Inferior parietal cortex (tissue), 1 donor: ENCODE results near the gene VAV2.

Experiments used
- DNase-seq: peaks from one replicate; pipeline ENCODE4 v3.0.0-alpha.2; 2016; ENCODE audit errors: extremely low spot score

The VAV2 gene

DNA sequence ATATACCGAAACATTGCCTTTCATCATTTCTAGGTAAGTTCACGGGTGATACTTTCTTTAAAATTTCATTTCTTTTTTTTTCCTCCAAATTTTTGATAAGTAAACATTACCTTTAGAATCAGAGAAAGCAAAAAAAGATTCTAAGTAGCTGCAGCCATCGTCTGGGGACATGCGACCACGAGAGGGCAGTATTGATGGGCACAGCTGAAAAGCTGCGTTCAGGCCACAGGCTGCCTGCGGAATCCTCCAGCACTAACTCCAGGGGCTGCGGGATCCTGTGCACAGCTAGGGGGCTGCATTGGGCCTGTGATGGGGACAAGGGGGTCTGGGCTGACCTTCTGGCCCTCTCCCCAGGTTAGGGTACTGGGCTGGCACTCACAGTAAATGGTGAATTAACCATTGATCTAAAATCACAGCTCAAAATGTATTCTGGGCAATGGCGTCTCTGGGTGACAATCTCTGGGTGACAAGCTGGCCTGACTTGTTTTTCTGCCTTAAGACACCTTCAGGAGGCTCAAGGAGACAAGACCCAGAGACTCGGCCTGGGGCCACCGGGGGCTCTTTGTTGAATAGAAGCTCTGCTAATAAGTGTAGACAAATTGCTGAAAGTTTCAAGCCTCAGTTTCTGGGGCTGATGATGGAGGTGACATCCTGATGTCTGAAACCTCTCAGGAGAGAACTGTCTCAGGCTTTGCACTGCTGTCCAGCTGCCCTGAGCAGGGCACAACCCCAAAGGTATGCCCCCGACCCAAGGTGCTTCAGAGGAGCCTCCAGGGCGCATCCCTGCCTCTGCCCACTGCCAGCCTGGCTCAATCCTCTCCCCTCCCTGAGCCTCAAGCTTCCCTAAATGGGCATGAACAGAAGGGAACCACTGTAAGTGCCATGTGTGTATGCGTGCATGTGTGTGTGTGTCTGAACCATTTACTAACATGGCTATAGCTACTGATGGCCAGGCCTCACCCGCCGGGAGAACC lies 209.7 kb downstream of the VAV2 start:
- peak; percentile 81 for DNase-seq

DNA sequence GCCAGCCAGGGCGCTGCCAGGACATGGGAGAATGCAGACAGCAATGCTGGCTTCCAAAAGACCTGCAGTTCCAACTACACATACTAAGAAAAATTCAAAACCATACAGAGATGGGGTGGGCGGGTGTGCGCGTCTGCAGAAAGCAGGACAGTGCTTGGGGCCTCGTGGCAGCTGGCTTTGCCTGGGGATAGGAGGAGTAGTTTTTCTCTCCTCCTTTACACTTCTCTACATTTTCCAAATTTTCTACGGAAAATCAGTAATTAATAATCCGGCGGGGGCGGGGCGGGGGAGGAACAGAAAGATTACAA lies 210.3 kb downstream of the VAV2 start:
- no peak for DNase-seq

DNA sequence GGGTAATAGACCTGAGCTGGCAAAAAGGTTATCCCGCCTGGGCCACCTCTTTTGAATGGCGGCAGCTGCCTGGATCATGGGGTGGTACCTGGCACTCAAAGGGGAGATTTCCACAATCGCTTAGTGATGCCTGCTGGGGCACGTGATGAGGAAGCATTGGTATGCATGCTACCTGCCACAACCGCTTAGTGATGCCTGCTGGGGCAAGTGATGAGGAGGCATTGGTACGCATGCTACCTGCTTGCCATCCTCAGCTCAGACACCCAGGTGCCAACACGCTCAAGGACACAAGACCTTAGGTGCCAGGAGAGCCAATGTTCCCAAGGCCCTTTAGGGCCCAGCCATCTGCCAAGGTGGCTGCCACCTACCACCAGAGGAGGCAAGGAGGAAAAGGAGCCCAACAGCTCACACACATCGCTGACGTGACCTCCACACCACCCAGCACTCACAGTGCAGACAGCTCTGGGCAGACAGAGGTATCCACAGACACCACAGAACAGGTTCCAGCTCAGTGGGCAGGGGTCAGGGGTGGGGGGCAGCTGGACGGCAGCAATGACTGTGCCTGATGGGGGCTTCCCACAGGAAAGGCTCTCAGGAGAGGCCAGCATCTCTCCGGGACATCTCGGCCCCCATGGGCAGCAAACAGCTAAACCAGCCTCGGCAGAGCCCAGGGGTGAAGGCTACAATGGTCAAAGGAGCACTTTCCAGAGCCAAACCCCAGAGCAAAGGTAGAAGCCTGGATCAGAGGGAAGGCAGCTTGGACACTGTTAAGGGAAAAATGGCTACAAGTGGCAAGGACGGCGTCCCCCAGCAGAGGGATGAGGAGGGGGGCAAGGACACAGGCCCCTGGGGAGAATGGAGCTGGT lies 210.9 kb downstream of the VAV2 start:
- no peak for DNase-seq

DNA sequence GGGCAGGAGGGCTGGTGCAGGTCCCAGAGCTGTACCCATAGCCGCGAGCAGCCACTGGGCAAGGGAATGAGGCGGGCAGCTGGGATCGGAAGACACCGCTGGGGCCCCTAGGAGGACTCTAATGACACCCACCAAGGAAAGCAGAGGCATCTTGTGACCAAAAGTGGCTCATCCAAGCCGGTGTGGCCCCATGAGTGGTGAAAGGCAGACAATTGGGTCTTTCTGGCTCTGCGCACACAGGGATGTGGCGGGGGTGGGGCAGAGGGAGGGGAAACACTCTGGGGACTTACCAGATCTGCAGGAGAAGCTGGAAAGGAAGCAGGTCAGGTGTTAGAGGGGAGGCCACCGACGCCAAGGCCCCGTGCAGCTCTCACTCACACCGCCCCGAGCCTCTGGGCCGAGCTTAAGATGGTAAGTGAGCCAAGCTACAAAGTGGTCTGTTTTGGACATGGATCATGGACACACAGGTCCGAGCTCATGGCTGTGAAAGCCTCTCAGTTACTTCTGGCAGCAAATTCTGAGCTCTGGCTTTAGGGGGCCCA lies 211.6 kb downstream of the VAV2 start:
- DNase-seq = no peak

DNA sequence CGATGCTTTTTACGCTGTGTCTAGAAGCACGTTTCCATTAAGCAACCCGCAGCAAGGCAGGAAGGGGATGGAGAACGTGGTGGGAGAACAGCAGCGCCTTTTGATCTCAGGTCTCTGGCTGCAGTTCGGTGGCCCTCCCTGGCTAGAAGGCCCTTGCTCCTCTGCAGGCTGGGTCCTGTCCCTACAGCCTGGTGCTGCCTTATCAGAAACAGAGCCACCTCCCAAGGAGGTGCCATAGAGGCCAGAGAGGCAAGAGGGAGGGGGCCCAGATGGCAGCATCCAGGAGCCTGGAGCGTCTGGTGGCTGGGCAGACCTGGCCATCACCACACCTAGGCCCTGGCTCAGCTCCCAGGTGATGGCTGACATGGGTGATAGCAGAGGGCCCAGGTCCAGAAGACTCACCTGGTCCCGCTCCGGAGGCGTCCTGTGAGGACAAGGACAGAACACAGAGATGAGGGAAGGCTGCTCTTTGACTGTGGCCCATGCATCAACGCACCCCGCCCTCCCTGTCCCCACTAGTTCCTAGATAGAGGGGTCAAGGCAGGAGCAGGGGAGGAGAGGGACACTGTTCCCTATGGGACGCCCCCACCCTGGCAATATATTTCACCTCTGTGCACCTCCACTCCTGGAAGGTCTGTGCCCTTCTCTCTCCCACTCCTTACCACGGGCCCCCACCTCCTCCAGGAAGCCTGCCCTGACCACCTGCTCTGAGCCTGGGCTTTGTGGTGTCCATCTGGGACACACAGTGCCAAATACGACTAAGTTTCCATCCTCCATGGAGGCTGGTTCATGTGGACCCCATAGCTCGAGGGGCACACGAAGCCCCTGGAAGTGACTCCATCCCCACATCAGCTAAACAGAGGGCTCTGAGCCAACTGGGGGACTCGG lies 212.4 kb downstream of the VAV2 start:
- no peak for DNase-seq

DNA sequence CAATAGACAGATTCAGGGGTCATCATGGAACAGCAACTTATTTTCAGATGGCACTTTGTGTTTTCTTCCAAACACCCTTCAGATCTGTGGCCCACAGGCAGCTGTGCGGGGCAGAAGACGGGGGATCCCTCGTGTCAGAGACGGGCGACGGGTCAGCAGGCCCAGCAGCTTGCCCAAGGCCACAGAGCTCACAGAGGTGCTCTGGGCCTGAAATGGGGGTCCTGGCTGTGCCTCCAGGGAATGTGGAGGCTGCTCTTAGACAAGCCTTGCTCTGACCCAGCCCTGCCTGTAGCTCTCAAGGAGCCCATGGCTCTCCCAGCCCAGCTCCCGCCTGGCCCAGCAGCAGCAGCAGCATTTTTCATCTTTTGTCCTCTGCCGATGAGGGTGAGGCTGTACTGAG lies 213.0 kb downstream of the VAV2 start:
- no peak for DNase-seq

DNA sequence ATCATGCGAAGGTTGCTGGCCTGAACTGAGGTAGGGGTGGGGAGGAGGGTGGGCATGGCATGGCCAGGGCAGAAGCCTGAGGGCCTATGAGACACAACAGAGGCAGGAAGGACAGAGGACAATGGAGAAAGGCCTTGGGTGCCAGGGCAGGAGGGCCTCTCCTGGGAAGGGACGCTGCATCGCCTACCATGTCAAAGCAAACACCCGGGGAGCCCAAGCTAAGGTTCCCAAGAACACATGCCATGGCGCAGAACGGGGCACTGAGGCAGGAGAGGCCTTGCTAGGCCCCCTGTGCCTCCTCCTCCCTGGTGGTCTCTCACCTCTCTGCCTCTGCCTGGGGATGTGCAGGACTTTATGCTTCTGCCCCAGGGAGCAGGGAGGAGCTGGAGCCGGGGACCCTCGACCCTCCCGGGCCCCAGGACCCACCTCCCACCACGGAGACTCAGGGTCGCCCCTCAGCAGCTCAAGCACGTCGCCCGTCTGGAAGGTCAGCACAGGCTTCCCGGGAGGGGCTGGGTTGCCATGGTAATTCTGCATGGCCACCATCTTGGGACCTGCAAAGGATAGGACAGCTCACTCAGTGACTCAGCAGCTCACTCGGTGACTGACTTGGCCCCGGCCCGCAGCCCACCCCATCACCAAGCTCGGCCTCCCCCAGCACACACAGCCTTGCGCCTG lies 213.6 kb downstream of the VAV2 start:
- DNase-seq = no peak

DNA sequence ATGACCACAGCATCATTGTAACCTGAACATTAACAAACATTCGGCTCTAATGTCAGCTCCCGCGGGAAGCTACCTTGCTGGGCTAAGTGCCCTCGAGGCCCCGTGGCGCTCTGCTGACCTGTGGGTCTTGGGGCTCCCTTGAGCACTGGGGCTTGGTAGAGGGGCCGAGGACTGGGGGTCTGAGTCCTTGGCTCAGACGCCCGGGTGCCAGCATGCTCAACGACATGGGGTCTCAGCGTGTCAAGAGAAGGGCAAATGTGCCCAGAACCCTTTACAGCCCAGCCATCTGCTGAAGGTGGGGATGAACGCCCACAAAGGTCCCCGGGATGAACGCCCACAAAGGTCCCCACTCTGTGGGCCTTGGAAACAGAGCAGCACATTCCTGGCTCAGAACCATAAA lies 214.3 kb downstream of the VAV2 start:
- no peak for DNase-seq

DNA sequence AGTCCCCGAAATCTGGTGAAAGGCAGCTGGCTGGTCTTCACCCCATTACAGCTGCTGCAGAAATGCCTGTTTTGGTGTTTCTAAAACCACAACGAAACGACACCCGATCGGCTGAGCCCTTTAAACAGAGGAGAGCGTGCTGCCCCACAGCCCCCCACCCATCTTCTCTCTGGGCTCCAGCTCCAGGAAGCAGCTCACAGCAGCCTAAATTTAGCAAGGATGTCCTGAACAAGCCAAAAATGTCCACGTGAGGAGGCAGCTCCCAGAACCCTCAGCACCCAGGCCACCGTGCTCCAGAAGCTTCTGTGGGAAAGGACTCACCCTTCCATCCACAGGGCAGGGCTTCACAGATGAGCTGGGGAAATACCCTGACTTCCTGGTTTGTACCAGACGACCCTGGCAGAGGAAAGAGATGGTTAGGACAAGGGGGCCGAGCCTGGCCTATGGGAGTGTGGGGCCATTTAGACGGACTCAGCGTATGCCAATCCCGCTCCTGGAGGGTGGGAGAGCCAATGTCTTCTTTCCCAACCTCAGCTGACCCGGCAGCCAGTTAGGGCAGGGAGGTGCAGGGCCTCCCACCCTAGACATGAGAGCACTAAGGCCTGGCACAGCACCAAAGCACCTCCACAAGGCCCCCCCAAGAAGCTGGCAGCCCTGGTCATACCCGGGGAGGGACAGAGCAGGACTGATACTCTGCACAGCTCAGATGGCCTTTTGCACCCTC lies 214.9 kb downstream of the VAV2 start:
- no peak for DNase-seq

DNA sequence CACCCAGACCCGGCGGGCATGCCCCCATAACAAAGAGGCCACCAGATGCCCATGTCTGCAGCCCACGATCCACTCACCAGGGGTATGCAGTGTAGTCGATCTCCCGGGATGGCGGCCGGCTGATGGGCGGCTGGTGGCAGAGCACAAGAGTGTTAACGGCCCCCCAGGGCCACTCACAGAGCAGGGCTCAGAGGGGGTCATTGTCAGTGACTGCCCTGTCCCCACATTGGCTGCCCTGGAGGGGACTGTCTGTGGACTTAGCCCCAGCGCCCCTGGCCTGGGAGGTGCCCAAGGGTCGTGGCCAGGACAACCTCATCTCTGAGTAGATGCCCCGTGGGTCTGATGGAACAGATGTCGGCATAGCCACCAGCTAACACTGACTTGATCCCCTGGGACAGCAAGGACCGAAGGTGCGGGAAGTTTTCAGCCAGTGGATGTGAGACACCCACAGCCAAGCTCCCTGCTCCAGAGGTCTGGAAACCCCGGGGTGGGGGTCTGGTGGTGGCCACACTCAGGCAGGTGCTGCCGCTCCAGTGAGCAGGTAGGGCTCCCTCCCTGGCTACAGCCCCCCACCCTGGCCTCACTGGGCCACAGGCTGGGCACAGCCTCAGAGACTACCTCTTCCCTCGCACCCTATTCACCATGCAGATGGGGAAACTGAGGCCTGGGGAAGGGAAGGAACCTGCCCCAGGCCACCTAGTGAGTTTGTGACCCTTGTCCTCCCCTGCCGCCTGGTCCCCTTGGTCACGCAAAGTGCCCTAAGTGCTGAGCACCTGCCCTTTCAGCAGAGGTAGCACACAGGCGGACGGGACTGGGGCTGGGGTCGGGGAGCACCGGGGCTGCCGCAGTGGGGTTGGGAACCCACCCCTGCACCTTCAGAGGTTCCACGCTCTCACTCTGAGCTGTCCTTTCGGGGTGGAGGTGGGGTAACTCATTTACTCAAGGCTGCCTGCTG lies 215.9 kb downstream of the VAV2 start:
- DNase-seq = no peak

DNA sequence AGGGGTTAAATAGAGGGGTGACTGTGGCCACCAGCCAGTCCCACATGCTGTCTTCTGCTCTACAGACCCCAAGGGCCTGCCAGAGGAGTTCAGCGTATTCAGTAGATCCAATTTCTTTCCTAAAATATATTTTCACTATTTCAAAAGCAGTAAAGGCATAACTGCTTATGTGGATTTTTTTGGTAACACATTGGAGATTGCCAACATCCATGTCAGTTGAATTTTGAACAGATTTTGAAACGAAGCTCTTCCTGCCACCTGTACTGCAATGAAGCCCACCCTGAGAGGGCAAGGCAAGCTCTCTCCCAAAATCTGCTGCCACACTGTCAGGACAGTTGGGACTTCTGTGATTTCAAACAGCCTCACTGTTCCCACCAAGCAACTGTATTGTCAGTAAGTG lies 216.8 kb downstream of the VAV2 start:
- DNase-seq = no peak

DNA sequence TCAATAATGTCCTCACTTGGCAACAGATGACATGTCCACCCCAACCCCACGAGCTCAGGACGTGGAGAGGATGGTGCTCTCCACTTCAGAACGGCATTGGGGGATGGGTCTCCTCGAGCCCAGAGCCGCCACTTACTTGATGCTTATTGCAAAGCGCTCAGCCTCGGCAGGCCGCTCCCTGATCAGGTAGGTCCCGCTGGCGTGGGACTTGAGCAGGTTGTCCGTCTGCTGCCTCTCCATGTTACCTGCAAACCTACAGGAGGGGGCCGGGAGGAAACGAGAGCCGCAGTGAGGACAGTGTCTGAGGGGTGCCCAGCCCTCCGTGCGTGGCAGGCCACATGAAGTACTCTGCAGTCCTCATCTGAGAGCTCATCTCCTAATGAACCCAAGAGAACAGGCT lies 217.3 kb downstream of the VAV2 start:
- DNase-seq = no peak

DNA sequence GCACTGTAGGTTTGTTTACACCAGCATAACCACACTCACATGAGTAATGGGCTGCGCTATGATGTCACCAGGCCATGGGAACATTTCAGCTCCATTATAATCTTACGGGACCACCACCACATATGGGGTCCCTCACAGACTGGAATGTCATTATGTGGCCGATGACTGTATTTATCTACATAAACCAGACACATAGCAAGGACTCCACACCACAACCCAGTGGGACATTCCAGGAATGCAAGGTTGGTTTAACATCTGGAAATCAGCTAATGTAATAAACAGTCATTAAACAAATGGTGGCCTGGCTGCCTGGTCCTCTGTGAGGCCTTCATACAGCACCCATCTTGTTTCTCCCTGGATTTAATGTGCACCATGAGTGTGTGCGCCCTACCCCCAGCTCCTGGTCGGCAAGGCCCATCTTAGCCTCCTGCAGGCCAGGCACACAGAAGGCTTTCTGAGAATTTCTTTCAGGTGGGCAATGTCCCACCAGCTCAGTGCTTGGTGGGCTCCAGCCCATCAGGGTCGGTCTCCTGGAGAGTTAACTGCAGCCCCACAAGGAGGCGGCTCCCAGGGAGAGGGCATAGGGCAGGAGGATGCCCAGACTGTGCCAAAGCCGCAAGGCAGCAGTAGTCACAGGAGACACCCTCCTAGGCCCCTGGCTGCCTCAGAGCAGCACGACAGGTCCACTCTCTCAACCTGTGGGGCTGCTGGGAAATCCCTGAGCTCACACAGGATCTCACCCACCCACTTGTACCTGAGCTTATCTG lies 218.1 kb downstream of the VAV2 start:
- DNase-seq = no peak

DNA sequence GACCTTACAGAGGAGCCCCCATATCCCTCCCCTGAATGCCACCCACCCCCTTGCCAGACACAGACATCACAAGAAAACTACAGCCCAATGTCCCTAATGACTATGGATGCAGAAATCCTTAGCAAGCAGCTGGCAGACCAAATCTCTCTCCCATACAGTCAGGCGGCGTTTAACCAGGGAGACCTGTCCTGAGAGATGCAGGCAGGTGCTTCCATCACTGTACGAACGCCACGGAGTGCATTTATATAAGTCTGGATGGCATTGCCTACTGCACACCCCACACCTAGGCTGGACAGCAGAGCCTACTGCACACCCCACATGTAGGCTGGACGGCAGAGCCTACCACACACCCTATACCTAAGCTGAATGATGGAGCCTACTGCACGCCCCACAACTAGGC lies 219.5 kb downstream of the VAV2 start:
- no peak for DNase-seq

DNA sequence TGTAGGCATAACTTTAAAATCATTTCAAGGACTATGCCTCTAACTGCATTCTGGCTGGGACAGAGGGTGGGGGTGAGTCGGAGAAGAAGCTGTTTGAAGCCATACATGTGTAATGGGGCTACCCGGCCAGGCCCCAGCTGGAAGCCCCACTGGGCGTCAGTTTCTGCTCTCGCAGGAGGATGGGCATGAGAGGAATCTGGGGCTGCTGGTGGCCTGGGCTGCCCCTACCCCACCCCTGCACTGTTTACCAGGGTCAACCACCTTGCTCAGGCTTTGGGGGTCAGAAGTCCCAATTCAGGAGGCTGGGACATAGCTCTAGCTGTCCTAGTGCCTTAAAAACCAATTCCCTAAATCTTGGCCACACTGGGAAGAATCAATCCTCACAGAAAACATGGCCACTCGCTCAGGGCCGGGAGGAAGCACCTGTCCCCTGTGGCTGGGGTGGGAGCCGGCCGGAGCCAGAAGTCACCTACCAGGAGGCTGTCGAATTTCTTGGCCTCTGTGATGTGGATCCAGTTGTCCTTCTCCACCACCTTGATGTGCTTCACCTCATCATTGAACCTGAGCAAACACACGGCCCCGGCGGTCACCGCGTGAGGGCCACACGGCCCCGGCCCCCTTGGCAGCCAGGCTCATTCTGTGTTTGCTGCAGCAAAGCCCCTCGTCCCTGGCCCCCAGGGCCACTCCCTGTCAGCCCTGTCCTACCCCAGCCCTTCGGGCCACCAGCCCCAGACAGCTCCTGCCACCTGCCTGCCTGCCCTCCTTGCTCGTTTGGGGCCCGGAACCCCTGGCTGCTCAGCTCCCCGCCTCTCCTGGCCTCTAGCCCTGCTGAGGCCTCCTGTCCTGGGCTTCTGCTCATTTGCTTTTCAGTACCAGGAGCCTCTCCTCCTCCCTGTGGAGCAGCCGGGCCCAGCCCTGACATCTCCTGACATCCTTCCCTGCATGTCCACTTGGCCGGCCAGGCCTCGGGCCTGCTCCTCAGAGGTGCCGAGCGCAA lies 220.3 kb downstream of the VAV2 start:
- DNase-seq = no peak

DNA sequence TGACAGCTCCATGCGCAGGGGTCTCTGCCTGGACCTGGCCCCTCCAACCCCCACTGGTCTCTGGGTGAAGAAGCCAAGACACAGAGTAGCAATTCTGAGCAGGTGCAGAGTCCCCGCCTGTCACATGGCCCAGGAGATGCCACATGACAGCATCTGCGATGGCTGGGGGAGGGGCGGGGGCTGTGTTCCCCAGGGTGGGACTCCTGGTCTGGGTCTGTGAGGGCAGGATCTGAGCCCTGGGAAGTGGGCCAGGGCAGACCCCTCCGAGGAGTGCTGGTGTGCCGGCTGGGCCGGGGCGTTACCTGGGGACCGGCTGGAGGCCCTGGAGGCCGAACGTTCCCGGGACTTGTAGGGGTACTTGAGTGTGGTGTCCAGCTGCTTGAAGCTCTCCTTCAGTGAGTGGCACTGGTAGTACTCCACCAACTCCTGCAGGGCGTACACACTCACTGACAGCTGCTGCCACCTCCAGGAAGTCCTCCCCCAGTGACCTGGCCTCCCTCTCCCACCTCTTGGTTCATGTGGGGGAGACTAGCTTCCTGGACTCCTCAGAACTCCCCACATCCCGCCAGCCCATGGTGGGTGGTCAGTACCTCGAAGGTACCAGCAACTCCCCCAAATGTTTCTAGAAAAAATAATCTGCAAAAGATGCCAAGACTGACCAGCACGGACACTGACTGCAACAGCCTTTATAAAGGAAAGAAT lies 221.9 kb downstream of the VAV2 start:
- no peak for DNase-seq
